ENCODE data around the gene ERCC1.
A peak's percentile ranks its signal among the peaks of the same experiment; 100 is the strongest.

Gene ERCC1

GRCh38 chr19:45446295-45446694 lies 22.6 kb upstream of the ERCC1 start:
- H3K36me3 ChIP-seq (ENCODE audit: control insufficient read depth, insufficient read depth, low read length): no peaks in the 10 kb centered on the region
- peak; percentile 53 for TF ChIP-seq CTCF (IDR thresholded peaks at IDR 0.05; ENCODE audit: insufficient read depth, low read length, poor library complexity, severe bottlenecking)
- H3K4me3 ChIP-seq (replicated peaks; ENCODE audit: low read depth, low read length): no peak overlapping the region
- H3K27me3 ChIP-seq (replicated peaks; ENCODE audit: control insufficient read depth, insufficient read depth, low read length): no peaks in the 10 kb centered on the region
- DNase-seq (ENCODE audit: extremely low read depth, insufficient read length): no peak

- TF ChIP-seq CTCF (IDR thresholded peaks at IDR 0.05; ENCODE audit: insufficient read depth, low read length, poor library complexity, severe bottlenecking): no peak
- Histone ChIP-seq H3K36me3 (ENCODE audit: control insufficient read depth, insufficient read depth, low read length) (no peaks in the 10 kb centered on the region), H3K27me3 (replicated peaks; ENCODE audit: control insufficient read depth, insufficient read depth, low read length) (no peaks in the 10 kb centered on the region), H3K4me3 (replicated peaks; ENCODE audit: low read depth, low read length) (no peak overlapping the region)
- DNase-seq (ENCODE audit: extremely low read depth, insufficient read length): no peak
Observed at GRCh38 chr19:45445139-45445538, 21.4 kb upstream of the ERCC1 start.

- Histone ChIP-seq H3K4me3 (replicated peaks; ENCODE audit: low read depth, low read length) (peak overlapping the region; percentile 58), H3K27me3 (replicated peaks; ENCODE audit: control insufficient read depth, insufficient read depth, low read length) (no peaks in the 10 kb centered on the region), H3K36me3 (ENCODE audit: control insufficient read depth, insufficient read depth, low read length) (no peaks in the 10 kb centered on the region)
- DNase-seq (ENCODE audit: extremely low read depth, insufficient read length): peak; percentile 86
- no peak for TF ChIP-seq CTCF (IDR thresholded peaks at IDR 0.05; ENCODE audit: insufficient read depth, low read length, poor library complexity, severe bottlenecking)
Observed at GRCh38 chr19:45444318-45445041, 20.8 kb upstream of the ERCC1 start.

GRCh38 chr19:45443462-45444317 lies 20.0 kb upstream of the ERCC1 start:
- no peak for TF ChIP-seq CTCF (IDR thresholded peaks at IDR 0.05; ENCODE audit: insufficient read depth, low read length, poor library complexity, severe bottlenecking)
- no peaks in the 10 kb centered on the region for H3K36me3 ChIP-seq (ENCODE audit: control insufficient read depth, insufficient read depth, low read length)
- no peaks in the 10 kb centered on the region for H3K27me3 ChIP-seq (replicated peaks; ENCODE audit: control insufficient read depth, insufficient read depth, low read length)
- peak; percentile 68 for DNase-seq (ENCODE audit: extremely low read depth, insufficient read length)
- peak overlapping the region; percentile 58 for H3K4me3 ChIP-seq (replicated peaks; ENCODE audit: low read depth, low read length)

GRCh38 chr19:45442778-45443461 lies 19.2 kb upstream of the ERCC1 start:
- H3K27me3 ChIP-seq (replicated peaks; ENCODE audit: control insufficient read depth, insufficient read depth, low read length): no peaks in the 10 kb centered on the region
- no peak for TF ChIP-seq CTCF (IDR thresholded peaks at IDR 0.05; ENCODE audit: insufficient read depth, low read length, poor library complexity, severe bottlenecking)
- DNase-seq (ENCODE audit: extremely low read depth, insufficient read length): no peak
- H3K36me3 ChIP-seq (ENCODE audit: control insufficient read depth, insufficient read depth, low read length): no peaks in the 10 kb centered on the region
- peak overlapping the region; percentile 58 for H3K4me3 ChIP-seq (replicated peaks; ENCODE audit: low read depth, low read length)

All from GM06990 (cell line).